ENCODE results near the gene SLC6A3.

SLC6A3 gene

DNA sequence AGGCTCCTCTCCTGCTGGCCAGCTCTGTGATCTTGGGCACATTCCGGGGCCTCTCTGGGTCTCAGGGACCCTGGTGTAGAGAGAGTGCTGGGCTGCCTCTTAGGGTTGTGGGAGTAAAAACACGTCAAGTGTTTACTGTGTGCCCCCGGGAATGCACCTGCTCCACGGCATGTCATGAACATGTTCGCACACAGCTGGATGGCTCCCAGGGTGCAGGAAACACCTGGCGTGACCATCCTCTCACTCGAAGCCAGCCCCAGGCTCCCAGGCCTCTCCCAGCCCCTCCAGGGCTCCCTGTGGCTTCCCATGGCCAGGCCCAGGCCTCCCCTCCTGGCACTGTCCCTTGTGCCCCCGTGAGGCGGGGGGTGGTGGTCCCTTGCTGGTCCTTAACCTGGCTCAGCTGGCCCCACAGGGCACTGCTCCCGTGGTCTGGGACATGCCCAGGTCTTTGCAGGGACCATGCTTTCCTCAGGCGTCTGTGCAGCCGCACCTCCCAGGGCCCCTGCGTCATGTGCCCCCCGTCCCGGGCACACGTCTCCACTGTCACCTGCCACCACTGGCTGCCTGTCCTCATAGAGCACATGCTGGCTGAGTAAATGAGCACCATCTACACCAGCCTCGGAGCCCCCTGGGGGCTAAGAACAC, 44.9 kb downstream of the SLC6A3 start:
- no peaks in the 10 kb centered on the region for H3K27me3 ChIP-seq (replicated peaks)
- H3K36me3 ChIP-seq (replicated peaks): no peaks in the 10 kb centered on the region
- no peak for DNase-seq
- no peak overlapping the region for H3K27ac ChIP-seq
- TF ChIP-seq, protein P1, sequence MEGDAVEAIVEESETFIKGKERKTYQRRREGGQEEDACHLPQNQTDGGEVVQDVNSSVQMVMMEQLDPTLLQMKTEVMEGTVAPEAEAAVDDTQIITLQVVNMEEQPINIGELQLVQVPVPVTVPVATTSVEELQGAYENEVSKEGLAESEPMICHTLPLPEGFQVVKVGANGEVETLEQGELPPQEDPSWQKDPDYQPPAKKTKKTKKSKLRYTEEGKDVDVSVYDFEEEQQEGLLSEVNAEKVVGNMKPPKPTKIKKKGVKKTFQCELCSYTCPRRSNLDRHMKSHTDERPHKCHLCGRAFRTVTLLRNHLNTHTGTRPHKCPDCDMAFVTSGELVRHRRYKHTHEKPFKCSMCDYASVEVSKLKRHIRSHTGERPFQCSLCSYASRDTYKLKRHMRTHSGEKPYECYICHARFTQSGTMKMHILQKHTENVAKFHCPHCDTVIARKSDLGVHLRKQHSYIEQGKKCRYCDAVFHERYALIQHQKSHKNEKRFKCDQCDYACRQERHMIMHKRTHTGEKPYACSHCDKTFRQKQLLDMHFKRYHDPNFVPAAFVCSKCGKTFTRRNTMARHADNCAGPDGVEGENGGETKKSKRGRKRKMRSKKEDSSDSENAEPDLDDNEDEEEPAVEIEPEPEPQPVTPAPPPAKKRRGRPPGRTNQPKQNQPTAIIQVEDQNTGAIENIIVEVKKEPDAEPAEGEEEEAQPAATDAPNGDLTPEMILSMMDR (IDR thresholded peaks at IDR 0.05; ENCODE audit: low read depth, low read length, missing control alignments): no peak
- in situ Hi-C loops (cut with HindIII; ENCODE audit: low pct_ligation_motif_present, low sequenced_read_pairs): no loop called here
- no peak overlapping the region for H3K4me3 ChIP-seq (ENCODE audit: low read depth, low read length)

DNA sequence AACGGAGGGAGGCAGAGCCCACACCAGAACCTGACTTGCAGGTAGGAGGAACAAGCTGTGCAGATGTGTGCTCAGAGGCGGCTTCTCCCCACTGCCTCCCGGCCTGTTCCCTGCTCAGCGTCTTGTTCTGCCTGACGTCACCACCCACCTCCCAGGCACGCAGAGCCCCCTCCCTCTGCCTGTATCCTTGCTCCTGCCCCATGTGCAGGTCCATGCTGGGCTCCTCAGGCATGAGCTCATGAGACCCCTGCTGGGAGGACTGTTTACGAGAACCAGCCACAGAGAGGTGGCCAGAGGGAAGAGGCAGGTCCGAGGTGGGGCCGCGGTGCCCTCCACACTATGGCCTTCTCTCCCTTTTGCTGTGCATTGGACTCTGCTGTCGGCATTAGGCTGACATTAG, 45.5 kb downstream of the SLC6A3 start:
- DNase-seq: no peak
- Histone ChIP-seq H3K27me3 (replicated peaks) (no peaks in the 10 kb centered on the region), H3K27ac (no peak overlapping the region), H3K36me3 (replicated peaks) (no peaks in the 10 kb centered on the region), H3K4me3 (ENCODE audit: low read depth, low read length) (no peak overlapping the region)
- in situ Hi-C loops (cut with HindIII; ENCODE audit: low pct_ligation_motif_present, low sequenced_read_pairs): no loop called here
- TF ChIP-seq, protein P1 (IDR thresholded peaks at IDR 0.05; ENCODE audit: low read depth, low read length, missing control alignments): no peak

DNA sequence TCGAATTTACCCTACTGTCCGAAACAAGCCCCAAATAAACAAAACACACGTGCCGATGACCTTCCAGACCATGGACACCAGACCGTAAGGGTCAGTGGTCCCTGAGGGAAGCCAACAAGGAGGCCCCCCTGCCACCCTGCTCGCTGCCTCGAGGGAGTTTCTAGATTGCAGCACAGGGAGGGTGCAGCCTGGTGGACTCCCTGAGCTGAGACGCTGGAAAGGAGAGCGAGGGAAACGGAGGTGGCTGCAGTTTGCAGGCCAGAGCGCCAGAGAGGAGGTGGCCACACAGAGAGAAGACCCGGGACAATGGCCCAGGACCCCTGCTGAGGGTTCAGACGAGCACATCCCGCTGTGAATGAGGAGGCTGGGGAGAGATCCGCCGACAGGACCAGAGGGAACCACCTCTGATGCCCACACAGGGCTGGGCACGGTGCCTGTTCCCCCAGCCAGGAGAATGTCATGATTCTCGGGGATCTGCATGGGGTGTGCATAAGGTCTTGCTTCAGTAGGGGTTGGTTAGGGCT, 48.9 kb downstream of the SLC6A3 start:
- DNase-seq: no peak
- Histone ChIP-seq H3K27me3 (replicated peaks) (no peaks in the 10 kb centered on the region), H3K36me3 (replicated peaks) (no peaks in the 10 kb centered on the region), H3K4me3 (ENCODE audit: low read depth, low read length) (no peak overlapping the region), H3K27ac (no peak overlapping the region)
- in situ Hi-C loops (cut with HindIII; ENCODE audit: low pct_ligation_motif_present, low sequenced_read_pairs): no loop called here
- TF ChIP-seq, protein P1 (IDR thresholded peaks at IDR 0.05; ENCODE audit: low read depth, low read length, missing control alignments): no peak

DNA sequence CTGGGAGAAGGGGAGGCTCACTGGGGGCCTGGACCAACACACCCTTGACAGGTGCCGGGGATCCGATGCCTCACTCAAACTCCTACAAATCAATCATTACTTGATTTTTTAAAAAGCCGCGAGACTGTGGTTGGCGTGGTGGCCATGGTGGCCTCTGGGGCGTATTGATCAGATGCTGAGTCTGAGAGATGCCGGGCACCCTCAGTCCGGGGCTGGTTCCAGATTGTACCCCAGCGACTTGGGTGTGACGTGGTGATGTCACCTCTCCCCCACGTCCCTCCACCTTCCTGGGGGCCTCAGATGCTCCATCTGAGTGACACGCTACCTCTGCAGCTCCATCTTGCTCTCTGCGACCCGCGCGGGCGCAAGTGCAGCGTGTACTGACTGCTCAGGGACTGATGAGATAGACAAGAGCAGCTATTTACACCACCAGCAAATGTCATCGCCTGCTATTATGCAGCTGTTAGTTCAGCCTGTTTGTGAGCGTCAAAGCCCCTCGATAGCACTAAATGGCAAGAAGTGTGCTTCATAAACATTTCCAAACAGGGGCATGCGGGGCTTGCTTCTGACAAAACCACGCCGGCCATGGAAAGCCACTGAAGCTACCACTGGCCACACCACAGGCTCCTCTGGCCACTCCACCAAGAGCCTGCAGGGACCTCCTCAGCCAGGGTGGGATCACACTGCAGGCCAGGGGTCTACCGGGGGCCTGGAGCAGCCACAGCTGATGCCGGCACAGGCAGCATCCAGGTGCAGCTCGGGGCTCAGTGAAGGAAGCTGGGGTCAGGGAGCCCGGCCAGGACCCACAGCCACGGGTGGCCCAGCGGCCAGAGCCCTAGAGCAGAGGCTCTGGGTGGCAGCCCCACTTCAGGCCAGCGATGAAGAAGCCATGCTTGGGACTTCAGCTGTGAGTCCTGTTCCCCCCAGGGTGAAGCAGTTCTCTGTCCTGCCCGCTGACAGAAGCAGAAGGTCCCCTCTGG, 50.1 kb downstream of the SLC6A3 start:
- no peak for DNase-seq
- Histone ChIP-seq H3K27me3 (replicated peaks) (no peaks in the 10 kb centered on the region), H3K4me3 (ENCODE audit: low read depth, low read length) (no peak overlapping the region), H3K27ac (no peak overlapping the region), H3K36me3 (replicated peaks) (no peaks in the 10 kb centered on the region)
- in situ Hi-C loops (cut with HindIII; ENCODE audit: low pct_ligation_motif_present, low sequenced_read_pairs): no loop called here
- TF ChIP-seq, protein P1 (IDR thresholded peaks at IDR 0.05; ENCODE audit: low read depth, low read length, missing control alignments): no peak

DNA sequence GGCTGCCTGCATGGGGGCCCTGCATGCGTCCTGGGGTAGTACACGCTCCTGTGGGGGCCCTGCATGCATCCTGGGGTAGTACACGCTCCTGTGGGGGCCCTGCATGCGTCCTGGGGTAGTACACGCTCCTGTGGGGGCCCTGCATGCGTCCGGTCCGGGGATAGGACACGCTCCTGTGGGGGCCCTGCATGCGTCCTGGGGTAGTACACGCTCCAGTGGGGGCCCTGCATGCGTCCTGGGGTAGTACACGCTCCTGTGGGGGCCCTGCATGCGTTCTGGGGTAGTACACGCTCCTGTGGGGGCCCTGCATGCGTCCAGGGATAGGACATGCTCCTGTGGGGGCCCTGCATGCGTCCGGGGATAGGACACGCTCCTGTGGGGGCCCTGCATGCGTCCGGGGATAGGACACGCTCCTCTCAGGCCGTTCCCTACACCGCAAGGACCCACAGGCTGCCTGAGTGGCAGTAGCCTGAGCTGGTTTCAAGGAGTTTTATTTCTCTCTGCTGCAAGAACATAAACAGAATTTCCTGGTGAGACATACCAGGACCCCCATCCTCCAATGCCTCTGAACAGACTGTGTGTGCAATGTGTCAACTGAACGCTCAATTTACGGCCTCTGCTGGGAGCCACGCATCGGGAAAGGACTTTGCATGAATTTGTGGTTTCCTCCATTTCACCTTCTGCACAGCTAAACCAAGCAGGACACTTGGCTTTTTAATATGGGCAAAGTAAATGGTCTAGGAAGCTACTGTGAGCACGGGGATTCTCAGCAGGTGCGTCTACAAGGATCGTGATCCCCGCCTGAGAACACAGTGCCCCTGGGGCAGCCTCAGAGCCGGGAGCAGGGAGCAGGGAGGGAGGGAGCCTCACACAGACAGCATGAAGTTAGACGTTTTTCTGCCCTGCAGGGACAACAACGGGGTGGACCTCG, 51.4 kb downstream of the SLC6A3 start:
- no peak overlapping the region for H3K27ac ChIP-seq
- H3K27me3 ChIP-seq (replicated peaks): no peaks in the 10 kb centered on the region
- no peaks in the 10 kb centered on the region for H3K36me3 ChIP-seq (replicated peaks)
- TF ChIP-seq, protein P1 (IDR thresholded peaks at IDR 0.05; ENCODE audit: low read depth, low read length, missing control alignments): no peak
- DNase-seq: no peak
- in situ Hi-C loops (cut with HindIII; ENCODE audit: low pct_ligation_motif_present, low sequenced_read_pairs): no loop called here
- H3K4me3 ChIP-seq (ENCODE audit: low read depth, low read length): no peak overlapping the region
